Kidney (tissue), 14 donors: ENCODE data around the gene UBAC1. TPM values are rescaled to one million over a fixed set of nuclear protein-coding genes. Genes with fewer than 3 reads are reported as not detected.

Experiments used
- DNase-seq, 5 donors: peaks; one replicate each; pipeline ENCODE4 v3.0.0-alpha.2; 2013 to 2020
- FAIRE-seq: peaks from 2 replicates; lab custom pipeline; 2012; peaks lifted over from hg19 to GRCh38; lab: Jason Lieb, UNC
- H3K27ac ChIP-seq, 2 donors: one replicate each; pipeline ENCODE4 v1.7.0; 2013; ENCODE audit warnings: low read depth in 2 of 2, low read length in 2 of 2, inconsistent platforms in 1 of 2
- H3K27me3 ChIP-seq: one replicate; pipeline ENCODE4 v1.7.1; 2013; ENCODE audit warnings: low read length, inconsistent platforms; ENCODE audit not compliant: control insufficient read depth, insufficient read depth
- H3K36me3 ChIP-seq, 3 donors: one replicate each; pipeline versions ENCODE4 v1.7.0 to v1.7.1; 2013; ENCODE audit warnings: low read length in 3 of 3, control low read depth in 1 of 3, inconsistent platforms in 1 of 3; ENCODE audit not compliant: insufficient read depth in 3 of 3, control insufficient read depth in 2 of 3
- H3K4me1 ChIP-seq, 3 donors: one replicate each; pipeline versions ENCODE4 v1.7.0 to v1.7.1; 2013; ENCODE audit warnings: low read length in 3 of 3, inconsistent platforms in 1 of 3, low read depth in 1 of 3; ENCODE audit not compliant: control insufficient read depth in 2 of 3, insufficient read depth in 2 of 3
- H3K4me3 ChIP-seq, 3 donors: one replicate each; pipeline versions ENCODE4 v1.7.0 to v1.8.1; 2013; ENCODE audit warnings: low read length in 3 of 3, control low read depth in 1 of 3, inconsistent platforms in 1 of 3
- H3K9ac ChIP-seq, 3 donors: one replicate each; pipeline versions ENCODE4 v1.7.0 to v1.7.1; 2013; ENCODE audit warnings: low read length in 3 of 3, control low read depth in 1 of 3, inconsistent platforms in 1 of 3
- H3K9me3 ChIP-seq, 3 donors: one replicate each; pipeline versions ENCODE4 v1.7.0 to v1.7.1; 2013; ENCODE audit warnings: low read length in 3 of 3, control low read depth in 1 of 3, inconsistent platforms in 1 of 3; ENCODE audit not compliant: control insufficient read depth in 2 of 3, insufficient read depth in 1 of 3
- CTCF ChIP-seq: IDR thresholded peaks from 3 replicates; pipeline ENCODE4 v1.5.1; 2012; ENCODE audit warnings: mild to moderate bottlenecking, moderate library complexity, borderline replicate concordance; ENCODE audit not compliant: insufficient read depth; ENCODE audit errors: extremely low read depth
- intact Hi-C: fragments of 100-400 bp; cut with DNase I; formaldehyde crosslinking; loops from one replicate; pipeline ENCODE4 v1.11.1; 2022
- polyA plus RNA-seq: library from polyadenylated mRNA; stranded (reverse); fragments of 350-450 nt; fragmentation: Illumina TruSeq; extraction: RNeasy Lipid Tissue Mini Kit (QIAGEN cat#74804); gene quantifications from one replicate; pipeline ENCODE4 v1.2.3, GENCODE V29; 2014; ENCODE audit warnings: low read depth, low replicate concordance; ENCODE audit not compliant: insufficient read depth
- total RNA-seq: library from RNA; stranded (reverse); fragmentation: NEBNext Ultra II Directional; extraction: Animal tissue kit (Norgen Biotek cat#: 25700); gene quantifications from one replicate; pipeline ENCODE4 v1.2.1, GENCODE V29; 2021
- donor health status: control.
- donor health status: control.
- donor health status: control.
- donor health status: control.
- donor health status: control.
- donor health status: DM: yes; HTN: yes; CAD: no.
- donor health status: Normal renal cell carcinoma (clear cell type).

Gene UBAC1
- total and polyA plus RNA-seq, 2 donors from 2014 or later: 40.2 to 52.6 TPM

GRCh38 chr9:135988493-135988892 is 27.3 kb upstream of the UBAC1 start:
- Histone ChIP-seq H3K36me3 (no peaks in the 10 kb centered on the region), H3K9ac (no peak overlapping the region), H3K4me3 (no peak overlapping the region), H3K4me1 (peaks cover 0 to 16% (median 0%) of the 10 kb centered on the region in 3 donors), H3K9me3 (no peaks in the 10 kb centered on the region), H3K27ac (no peak overlapping the region), H3K27me3 (no peaks in the 10 kb centered on the region)
- FAIRE-seq (no peak), DNase-seq (no peak)
- TF ChIP-seq CTCF: no peak
- intact Hi-C loops: no loop called here

- peaks cover 0 to 12% (median 0%) of the 10 kb centered on the region in 3 donors for H3K4me1 ChIP-seq
- H3K9me3 ChIP-seq: no peaks in the 10 kb centered on the region
- intact Hi-C loops: no loop called here
- H3K27me3 ChIP-seq: no peaks in the 10 kb centered on the region
- FAIRE-seq: no peak
- DNase-seq: no peak
- no peak overlapping the region for H3K27ac ChIP-seq
- H3K9ac ChIP-seq: no peak overlapping the region
- H3K4me3 ChIP-seq: no peak overlapping the region
- TF ChIP-seq CTCF: no peak
- H3K36me3 ChIP-seq: no peaks in the 10 kb centered on the region
Observed at GRCh38 chr9:135987838-135988404, 26.7 kb upstream of the UBAC1 start.

GRCh38 chr9:135986605-135987004 is 25.4 kb upstream of the UBAC1 start:
- intact Hi-C loops: no loop called here
- no peak overlapping the region for H3K4me3 ChIP-seq
- no peak for FAIRE-seq

More at GRCh38 chr9:135986605-135987004, 25.4 kb upstream of the UBAC1 start:
- Histone ChIP-seq H3K27ac (no peak overlapping the region), H3K4me1 (peaks cover 0 to 7% (median 0%) of the 10 kb centered on the region in 3 donors), H3K36me3 (no peaks in the 10 kb centered on the region), H3K9me3 (no peaks in the 10 kb centered on the region), H3K9ac (no peak overlapping the region), H3K27me3 (no peaks in the 10 kb centered on the region)
- DNase-seq: no peak
- TF ChIP-seq CTCF: no peak
